ENCODE measurements around the gene DXO.
"Not testable (repeated sequence)": the region's sequence is repeated elsewhere in the genome, so short reads cannot be mapped to it uniquely, and the experiment has no call there.

DNA sequence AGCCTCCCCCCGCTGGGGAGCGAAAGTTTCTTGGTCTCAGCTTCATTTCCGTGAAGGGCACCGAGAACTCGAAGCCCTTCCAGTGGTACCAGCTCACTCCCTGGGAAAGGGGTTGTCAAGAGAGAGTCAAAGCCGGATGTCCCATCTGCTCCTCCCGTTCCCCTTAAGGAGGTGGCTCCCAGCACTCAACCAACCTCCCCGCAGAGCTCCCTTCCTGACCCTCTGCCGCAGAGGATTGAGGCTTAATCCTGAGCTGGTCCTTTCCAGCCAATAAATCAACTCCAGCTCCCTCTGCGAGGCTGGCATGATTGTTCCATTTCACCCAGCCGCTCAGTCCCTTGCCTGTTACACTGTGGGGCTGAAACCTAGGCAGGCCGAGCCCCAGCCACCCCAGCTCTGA is 36.7 kb upstream of the DXO start:
- not testable (repeated sequence) for TF ChIP-seq IRF2 (CRISPR knock-in tag; IDR thresholded peaks at IDR 0.05; ENCODE audit: borderline replicate concordance, low read depth); FOXP4 (CRISPR knock-in tag; IDR thresholded peaks at IDR 0.05); CREB1 (CRISPR knock-in tag; IDR thresholded peaks at IDR 0.05); NR3C1 (CRISPR knock-in tag; conservative IDR thresholded peaks at IDR 0.05; ENCODE audit: low read depth)
- TF ChIP-seq, protein P1, sequence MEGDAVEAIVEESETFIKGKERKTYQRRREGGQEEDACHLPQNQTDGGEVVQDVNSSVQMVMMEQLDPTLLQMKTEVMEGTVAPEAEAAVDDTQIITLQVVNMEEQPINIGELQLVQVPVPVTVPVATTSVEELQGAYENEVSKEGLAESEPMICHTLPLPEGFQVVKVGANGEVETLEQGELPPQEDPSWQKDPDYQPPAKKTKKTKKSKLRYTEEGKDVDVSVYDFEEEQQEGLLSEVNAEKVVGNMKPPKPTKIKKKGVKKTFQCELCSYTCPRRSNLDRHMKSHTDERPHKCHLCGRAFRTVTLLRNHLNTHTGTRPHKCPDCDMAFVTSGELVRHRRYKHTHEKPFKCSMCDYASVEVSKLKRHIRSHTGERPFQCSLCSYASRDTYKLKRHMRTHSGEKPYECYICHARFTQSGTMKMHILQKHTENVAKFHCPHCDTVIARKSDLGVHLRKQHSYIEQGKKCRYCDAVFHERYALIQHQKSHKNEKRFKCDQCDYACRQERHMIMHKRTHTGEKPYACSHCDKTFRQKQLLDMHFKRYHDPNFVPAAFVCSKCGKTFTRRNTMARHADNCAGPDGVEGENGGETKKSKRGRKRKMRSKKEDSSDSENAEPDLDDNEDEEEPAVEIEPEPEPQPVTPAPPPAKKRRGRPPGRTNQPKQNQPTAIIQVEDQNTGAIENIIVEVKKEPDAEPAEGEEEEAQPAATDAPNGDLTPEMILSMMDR (IDR thresholded peaks at IDR 0.05), result not testable (repeated sequence)
